ENCODE data around the gene VPS37B.

VPS37B gene

GRCh38 chr12:122865268-122866231 is 30.4 kb downstream of the VPS37B start:
- DNase-seq: peak; percentile 9

DNA sequence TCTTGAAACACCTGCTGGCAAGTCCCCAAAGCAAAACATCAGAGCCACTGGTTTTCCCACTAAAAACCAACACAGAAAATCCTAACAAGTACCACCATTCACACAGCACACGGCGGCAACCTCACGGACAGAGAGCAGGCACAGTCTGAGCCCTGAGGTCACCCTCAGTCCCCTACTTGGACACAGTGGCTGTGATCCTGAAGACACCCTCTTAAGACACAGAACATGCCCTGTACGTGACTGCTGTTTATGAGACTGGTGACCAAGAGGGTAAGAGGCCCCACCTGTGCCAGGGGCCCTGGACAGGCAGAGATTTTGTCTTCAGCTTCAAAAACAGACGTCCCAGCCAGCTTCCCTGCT is 31.1 kb downstream of the VPS37B start:
- DNase-seq: no peak

DNA sequence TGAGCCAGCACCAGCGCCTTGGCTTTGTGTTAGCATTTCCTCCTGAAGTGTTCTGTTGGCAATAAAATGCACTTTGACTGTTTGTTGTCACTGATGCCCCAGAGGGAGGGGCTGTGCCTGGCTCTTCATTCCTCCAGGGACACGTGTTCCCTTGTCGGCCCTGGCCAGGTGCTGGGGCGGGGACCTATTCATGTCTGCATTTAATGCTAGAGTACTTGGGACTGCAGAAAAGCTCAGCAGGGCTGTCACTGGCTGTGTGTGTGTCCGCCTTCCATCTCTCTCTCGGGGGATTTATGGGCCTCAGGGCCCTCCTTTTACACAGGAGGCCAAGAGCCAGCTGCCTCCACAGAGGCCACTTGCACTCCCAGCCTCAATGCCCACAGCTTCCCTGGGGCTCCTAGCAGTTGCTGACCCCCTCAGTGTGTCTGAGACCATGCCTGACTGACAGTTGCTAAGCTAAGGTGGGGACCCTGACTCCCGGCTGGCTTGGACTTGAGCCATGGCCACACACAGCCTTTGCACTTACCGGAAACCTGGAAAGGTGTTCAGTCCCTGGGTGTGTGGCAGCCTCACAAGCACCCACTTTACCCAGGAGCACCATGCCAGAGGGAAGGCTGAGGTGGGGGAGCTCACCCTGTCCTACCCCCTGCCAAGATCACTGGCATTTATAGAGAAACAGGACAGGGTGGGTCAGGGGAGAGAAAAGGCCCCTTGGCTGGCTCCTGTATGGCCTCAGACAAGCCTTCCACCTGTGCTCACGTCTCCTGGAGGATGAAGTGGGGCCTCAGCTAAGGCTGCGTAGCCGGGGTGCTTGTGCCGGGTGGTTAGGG is 32.8 kb downstream of the VPS37B start:
- no peak for DNase-seq

DNA sequence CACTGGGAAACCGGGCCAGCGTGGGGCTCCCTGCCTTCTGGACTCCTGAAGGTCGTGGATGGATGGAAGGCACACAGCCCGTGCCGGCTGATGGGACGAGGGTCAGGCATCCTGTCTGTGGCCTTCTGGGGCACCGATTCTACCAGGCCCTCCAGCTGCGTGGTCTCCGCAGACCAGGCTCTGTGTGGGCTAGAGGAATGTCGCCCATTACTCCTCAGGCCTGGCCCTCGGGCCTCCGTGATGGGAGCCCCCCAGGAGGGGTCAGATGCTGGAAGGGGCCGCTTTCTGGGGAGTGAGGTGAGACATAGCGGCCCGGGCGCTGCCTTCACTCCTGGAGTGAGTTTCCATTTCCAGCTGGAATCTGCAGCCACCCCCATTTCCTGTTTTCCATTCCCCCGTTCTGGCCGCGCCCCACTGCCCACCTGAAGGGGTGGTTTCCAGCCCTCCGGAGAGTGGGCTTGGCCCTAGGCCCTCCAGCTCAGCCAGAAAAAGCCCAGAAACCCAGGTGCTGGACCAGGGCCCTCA is 33.8 kb downstream of the VPS37B start:
- DNase-seq: no peak

- DNase-seq: no peak
Measured at GRCh38 chr12:122861587-122861970, 34.3 kb downstream of the VPS37B start.

- no peak for DNase-seq
Measured at GRCh38 chr12:122860854-122861586, 34.9 kb downstream of the VPS37B start.

- DNase-seq: peak; percentile 53
Measured at GRCh38 chr12:122860040-122860853, 35.7 kb downstream of the VPS37B start.

GRCh38 chr12:122859303-122860039 is 36.5 kb downstream of the VPS37B start:
- no peak for DNase-seq

- no peak for DNase-seq
Measured at GRCh38 chr12:122858591-122859302, 37.2 kb downstream of the VPS37B start.

- DNase-seq: no peak
Measured at GRCh38 chr12:122858171-122858570, 37.8 kb downstream of the VPS37B start.

GRCh38 chr12:122856999-122857671 is 38.8 kb downstream of the VPS37B start:
- DNase-seq: no peak

- DNase-seq: no peak
Measured at GRCh38 chr12:122855928-122856831, 39.7 kb downstream of the VPS37B start.

- DNase-seq: no peak
Measured at GRCh38 chr12:122855071-122855829, 40.7 kb downstream of the VPS37B start.

DNA sequence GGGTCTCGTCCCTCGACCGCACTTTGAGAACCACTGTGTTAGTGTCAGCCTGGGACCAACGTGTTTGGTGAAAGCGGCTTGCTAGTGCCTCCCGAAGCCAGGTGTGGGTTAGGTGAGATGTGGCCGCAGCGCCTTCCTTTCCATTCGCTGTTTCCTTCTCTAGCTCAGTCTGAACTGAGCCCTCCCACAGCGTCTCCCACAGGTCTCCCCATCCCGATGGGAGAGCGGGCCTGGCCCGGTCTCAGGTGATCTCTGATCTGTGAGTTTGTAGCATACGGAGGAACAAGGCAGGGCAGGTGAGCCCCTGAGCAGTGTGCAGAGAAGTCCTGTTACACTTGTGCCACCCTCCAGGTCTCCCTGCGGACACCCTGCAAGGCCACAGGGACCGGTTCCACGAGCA is 41.4 kb downstream of the VPS37B start:
- no peak for DNase-seq

DNA sequence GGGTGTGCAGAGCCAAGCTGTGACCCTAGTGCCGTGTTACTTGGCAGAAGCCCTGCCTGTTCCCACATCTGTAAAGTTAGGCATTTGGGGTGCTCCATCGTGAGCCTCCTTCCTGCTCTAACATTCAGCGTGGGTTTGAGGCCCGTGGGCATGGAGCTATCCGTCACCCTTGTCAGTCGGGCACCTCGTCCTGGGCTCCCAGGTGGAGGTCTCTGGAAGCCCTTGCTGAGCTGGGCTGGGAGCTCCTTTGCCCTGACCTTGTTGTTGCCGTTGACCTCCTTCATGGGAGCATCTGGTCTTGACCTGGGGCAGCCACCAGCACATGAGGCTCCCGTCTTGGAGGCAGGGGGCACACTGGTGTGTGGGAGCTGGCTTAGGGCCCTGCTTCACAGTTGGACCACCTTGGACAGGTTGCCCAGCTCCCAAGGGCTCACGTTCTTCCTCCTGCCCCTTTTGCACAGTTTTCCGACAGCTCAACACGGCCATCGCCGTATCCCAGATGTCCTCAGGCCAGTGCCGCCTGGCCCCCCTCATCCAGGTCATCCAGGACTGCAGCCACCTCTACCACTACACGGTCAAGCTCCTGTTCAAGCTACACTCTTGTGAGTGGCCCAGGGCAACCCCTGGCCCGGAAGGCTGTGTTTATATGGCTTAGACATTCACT is 42.2 kb downstream of the VPS37B start:
- DNase-seq: no peak

DNA sequence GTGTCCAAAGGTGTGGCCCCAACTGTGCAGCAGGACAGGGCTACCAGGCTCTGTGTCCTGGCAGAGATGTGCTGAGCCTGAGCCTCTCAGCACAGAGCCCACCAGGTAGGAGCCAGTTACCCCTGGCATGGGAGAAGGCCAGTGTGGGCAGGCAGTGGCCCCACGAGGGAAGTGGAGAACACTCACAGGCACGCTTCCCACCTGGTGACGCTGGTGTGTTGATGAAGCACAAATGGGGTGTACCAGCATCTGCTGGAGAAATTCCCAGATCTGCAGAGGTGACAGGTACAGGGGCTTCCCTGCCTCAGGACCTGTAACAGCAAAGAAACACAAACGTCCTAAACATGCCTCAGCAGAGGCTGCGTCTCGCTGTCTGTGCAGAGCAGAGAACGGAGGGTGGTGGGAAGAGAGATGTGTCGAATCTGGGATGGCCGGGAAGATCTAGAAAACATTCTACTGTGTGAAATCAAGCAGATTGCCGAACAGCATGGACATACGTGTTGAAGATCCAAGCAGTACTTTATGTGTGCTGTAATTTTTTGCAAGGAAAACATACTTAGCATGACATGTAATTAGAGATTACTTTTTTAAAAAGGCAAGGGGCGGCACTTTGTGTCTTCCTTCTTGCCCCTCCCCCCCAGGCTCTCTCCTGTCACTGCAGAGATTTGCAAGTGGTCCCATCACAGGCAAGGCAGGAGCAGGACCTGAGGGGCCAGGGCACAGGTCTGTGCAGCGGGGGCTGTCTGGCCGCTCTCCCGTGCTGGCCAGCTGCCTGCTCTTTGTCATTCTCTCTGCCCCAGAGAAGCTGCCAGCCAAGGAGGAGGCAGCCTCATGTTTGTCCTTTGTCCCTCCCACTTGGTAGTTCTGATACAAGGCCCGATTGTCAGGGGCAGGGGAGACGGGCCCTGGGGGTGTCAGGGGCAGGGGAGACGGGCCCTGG is 43.3 kb downstream of the VPS37B start:
- DNase-seq: no peak

Measured in kidney glomerular epithelial cell (primary cell).